ENCODE measurements around the gene RTL5. TPM values are rescaled to one million over a fixed set of nuclear protein-coding genes. Genes with fewer than 3 reads are reported as not detected.
A peak's percentile ranks its signal among the peaks of the same experiment; 100 is the strongest.

The RTL5 gene
- total RNA-seq, 1 experiment from 2014 or later = 8.4 TPM

DNA sequence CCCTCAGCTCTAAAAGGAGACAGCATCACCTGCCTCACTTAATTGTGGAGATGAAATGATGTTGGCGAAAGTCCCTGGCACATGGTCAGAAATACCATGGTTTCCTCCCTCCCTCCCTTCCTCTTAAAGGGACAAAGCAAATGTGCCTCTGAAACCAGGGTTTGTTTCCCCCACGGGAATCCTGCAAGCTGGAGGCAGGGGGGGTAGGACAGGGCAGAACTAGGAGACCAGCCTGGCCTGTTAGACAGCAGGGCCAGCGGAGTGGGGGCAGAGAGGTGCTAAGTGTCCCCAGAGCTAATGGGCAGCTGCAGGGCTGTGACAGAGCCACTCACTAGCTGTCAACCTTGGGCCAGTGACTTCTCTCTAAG, 5.7 kb downstream of the RTL5 start:
- H3K36me3 ChIP-seq (ENCODE audit: insufficient read depth, low read length, poor library complexity, severe bottlenecking) = no peaks in the 10 kb centered on the region
- peaks cover 34% of the 10 kb centered on the region for H3K4me1 ChIP-seq (ENCODE audit: insufficient read depth, low read length, poor library complexity, severe bottlenecking)
- H3K4me3 ChIP-seq (ENCODE audit: low read depth, low read length, poor library complexity, severe bottlenecking) = no peak overlapping the region
- ChIA-PET CTCF (interaction anchor here (0.6 to 1.5 kb wide), 5 partner anchors 27 to 266 kb away, joined by 3 to 11 read pairs (median 6); no protein-coding TSS in a partner anchor), POLR2A (ENCODE audit: low non-redundant PET) (interaction anchor here (0.6 kb wide), 1 partner anchor 23 kb away, joined by 3 read pairs; no protein-coding TSS in a partner anchor)
- no peaks in the 10 kb centered on the region for H3K27me3 ChIP-seq (replicated peaks; ENCODE audit: insufficient read depth, low read depth, low read length, poor library complexity)
- no peak for TF ChIP-seq EZH2 (IDR thresholded peaks at IDR 0.05; ENCODE audit: borderline replicate concordance, low read depth, low read length, poor library complexity, severe bottlenecking)
- TF ChIP-seq, protein P1, sequence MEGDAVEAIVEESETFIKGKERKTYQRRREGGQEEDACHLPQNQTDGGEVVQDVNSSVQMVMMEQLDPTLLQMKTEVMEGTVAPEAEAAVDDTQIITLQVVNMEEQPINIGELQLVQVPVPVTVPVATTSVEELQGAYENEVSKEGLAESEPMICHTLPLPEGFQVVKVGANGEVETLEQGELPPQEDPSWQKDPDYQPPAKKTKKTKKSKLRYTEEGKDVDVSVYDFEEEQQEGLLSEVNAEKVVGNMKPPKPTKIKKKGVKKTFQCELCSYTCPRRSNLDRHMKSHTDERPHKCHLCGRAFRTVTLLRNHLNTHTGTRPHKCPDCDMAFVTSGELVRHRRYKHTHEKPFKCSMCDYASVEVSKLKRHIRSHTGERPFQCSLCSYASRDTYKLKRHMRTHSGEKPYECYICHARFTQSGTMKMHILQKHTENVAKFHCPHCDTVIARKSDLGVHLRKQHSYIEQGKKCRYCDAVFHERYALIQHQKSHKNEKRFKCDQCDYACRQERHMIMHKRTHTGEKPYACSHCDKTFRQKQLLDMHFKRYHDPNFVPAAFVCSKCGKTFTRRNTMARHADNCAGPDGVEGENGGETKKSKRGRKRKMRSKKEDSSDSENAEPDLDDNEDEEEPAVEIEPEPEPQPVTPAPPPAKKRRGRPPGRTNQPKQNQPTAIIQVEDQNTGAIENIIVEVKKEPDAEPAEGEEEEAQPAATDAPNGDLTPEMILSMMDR (conservative IDR thresholded peaks at IDR 0.05; ENCODE audit: low read depth, low read length) = no peak
- no peak overlapping the region for H3K27ac ChIP-seq (ENCODE audit: low read depth, low read length, poor library complexity, severe bottlenecking)
- DNase-seq (ENCODE audit: low spot score) = no peak
- no TSS peak for BruUV-seq (replicated peaks)
- intact Hi-C loops (cut with micrococcal nuclease; ENCODE audit: unreplicated experiment) = loop anchor here (1.0 kb wide), 2 partner anchors 108 to 128 kb away; no protein-coding TSS in a partner anchor
- no peaks in the 10 kb centered on the region for H3K9me3 ChIP-seq (ENCODE audit: low read depth, low read length, poor library complexity, severe bottlenecking)

- Histone ChIP-seq H3K27ac (ENCODE audit: low read depth, low read length, poor library complexity, severe bottlenecking) (no peak overlapping the region), H3K27me3 (replicated peaks; ENCODE audit: insufficient read depth, low read depth, low read length, poor library complexity) (no peaks in the 10 kb centered on the region), H3K9me3 (ENCODE audit: low read depth, low read length, poor library complexity, severe bottlenecking) (no peaks in the 10 kb centered on the region), H3K4me3 (ENCODE audit: low read depth, low read length, poor library complexity, severe bottlenecking) (no peak overlapping the region), H3K4me1 (ENCODE audit: insufficient read depth, low read length, poor library complexity, severe bottlenecking) (peaks cover 39% of the 10 kb centered on the region), H3K36me3 (ENCODE audit: insufficient read depth, low read length, poor library complexity, severe bottlenecking) (no peaks in the 10 kb centered on the region)
- no TSS peak for BruUV-seq (replicated peaks)
- DNase-seq (ENCODE audit: low spot score) = no peak
- ChIA-PET CTCF (interaction anchor here (1.5 kb wide), 1 partner anchor 104 kb away, joined by 4 read pairs; no protein-coding TSS in a partner anchor), POLR2A (ENCODE audit: low non-redundant PET) (interaction anchor here (0.6 kb wide), 1 partner anchor 24 kb away, joined by 3 read pairs; no protein-coding TSS in a partner anchor)
- TF ChIP-seq EZH2 (IDR thresholded peaks at IDR 0.05; ENCODE audit: borderline replicate concordance, low read depth, low read length, poor library complexity, severe bottlenecking) = no peak
- TF ChIP-seq, protein P1 (conservative IDR thresholded peaks at IDR 0.05; ENCODE audit: low read depth, low read length) = peak; percentile 18; the same call in 1 of the 2 replicates
- intact Hi-C loops (cut with micrococcal nuclease; ENCODE audit: unreplicated experiment) = loop anchor here (1.0 kb wide), 2 partner anchors 107 to 127 kb away; no protein-coding TSS in a partner anchor
Measured at GRCh38 chrX:72125331-72126047, 6.2 kb downstream of the RTL5 start.

DNA sequence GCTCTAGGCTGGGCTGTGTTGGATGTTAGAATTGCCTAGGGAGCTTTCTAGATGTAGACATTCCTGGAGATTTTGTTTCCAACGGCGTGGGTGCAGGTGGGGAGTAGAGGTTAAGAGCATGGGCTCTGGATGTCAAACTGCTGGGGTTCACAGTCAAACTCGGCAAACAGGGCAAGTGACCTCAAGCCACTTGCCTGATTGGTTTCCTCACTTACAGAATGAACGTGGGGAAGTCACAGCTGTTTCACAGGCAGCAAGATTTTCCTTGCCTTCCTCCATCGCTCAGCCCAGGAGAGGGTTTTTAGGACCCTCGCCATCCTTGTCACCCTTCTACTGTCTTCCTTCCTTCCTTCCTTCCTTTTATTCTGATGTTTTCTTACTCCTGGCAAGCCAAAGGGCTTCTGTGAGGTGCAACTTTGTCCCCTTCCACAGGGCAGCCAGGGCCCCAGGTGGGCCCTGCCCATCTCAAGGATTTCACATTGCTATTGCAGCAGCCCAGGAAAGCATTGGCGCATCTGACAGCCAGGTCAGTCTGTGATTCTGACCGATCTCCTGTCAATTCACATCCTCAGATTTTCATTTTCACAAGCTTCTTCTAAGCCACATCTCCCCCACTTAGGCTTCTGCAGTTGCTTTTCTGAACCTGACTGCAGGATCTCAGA, 7.0 kb downstream of the RTL5 start:
- intact Hi-C loops (cut with micrococcal nuclease; ENCODE audit: unreplicated experiment) = no loop called here
- POLR2A ChIA-PET (ENCODE audit: low non-redundant PET) = no interaction called here

More for the DNA sequence above, 7.0 kb downstream of the RTL5 start:
- Histone ChIP-seq H3K9me3 (ENCODE audit: low read depth, low read length, poor library complexity, severe bottlenecking) (no peaks in the 10 kb centered on the region), H3K4me1 (ENCODE audit: insufficient read depth, low read length, poor library complexity, severe bottlenecking) (peaks cover 40% of the 10 kb centered on the region), H3K4me3 (ENCODE audit: low read depth, low read length, poor library complexity, severe bottlenecking) (no peak overlapping the region), H3K36me3 (ENCODE audit: insufficient read depth, low read length, poor library complexity, severe bottlenecking) (no peaks in the 10 kb centered on the region), H3K27ac (ENCODE audit: low read depth, low read length, poor library complexity, severe bottlenecking) (peak overlapping the region; percentile 70), H3K27me3 (replicated peaks; ENCODE audit: insufficient read depth, low read depth, low read length, poor library complexity) (no peaks in the 10 kb centered on the region)
- BruUV-seq (replicated peaks) = no TSS peak
- no peak for TF ChIP-seq EZH2 (IDR thresholded peaks at IDR 0.05; ENCODE audit: borderline replicate concordance, low read depth, low read length, poor library complexity, severe bottlenecking)
- TF ChIP-seq, protein P1 (conservative IDR thresholded peaks at IDR 0.05; ENCODE audit: low read depth, low read length) = no peak
- CTCF ChIA-PET = no interaction called here
- DNase-seq (ENCODE audit: low spot score) = no peak

Measured in A673 (cell line).